Activated T-helper 17 cell treated with anti-CD3 and anti-CD28 coated beads, Interleukin-2, amount 50 U/mL, for 72 hours (primary cell): ENCODE data around the gene P2RX6. TPM values are rescaled to one million over a fixed set of nuclear protein-coding genes. Genes with fewer than 3 reads are reported as not detected.
A peak's percentile ranks its signal among the peaks of the same experiment; 100 is the strongest.
"Not testable (repeated sequence)": the region's sequence is repeated elsewhere in the genome, so short reads cannot be mapped to it uniquely, and the experiment has no call there.

Experiments used
- ATAC-seq: fragments of 150-1000 bp; cut with Tn5 transposase; replicated peaks from 2 replicates; pipeline ENCODE4 v1.10.0; 2021; ENCODE audit warnings: mild to moderate bottlenecking, moderate library complexity
- H3K27ac Mint-ChIP-seq: one replicate; pipeline ENCODE4 v1.8.0; 2022; ENCODE audit warnings: mixed read lengths
- H3K27me3 Mint-ChIP-seq: one replicate; pipeline ENCODE4 v1.8.0; 2022; ENCODE audit warnings: mixed read lengths
- H3K36me3 Mint-ChIP-seq: one replicate; pipeline ENCODE4 v1.8.0; 2022; ENCODE audit warnings: low read depth, mild to moderate bottlenecking, mixed read lengths
- H3K4me1 Mint-ChIP-seq: one replicate; pipeline ENCODE4 v1.8.0; 2022; ENCODE audit warnings: mixed read lengths
- H3K4me3 Mint-ChIP-seq: one replicate; pipeline ENCODE4 v1.8.0; 2022; ENCODE audit warnings: mild to moderate bottlenecking, mixed read lengths
- H3K9me3 Mint-ChIP-seq: one replicate; pipeline ENCODE4 v1.8.0; 2022; ENCODE audit warnings: mixed read lengths
- total RNA-seq, 2 donors: library from RNA; stranded (reverse); gene quantifications; one replicate each; pipeline ENCODE4 v1.2.3, GENCODE V29; 2022

P2RX6 gene
- total RNA-seq, 2 donors from 2014 or later: 0.28 TPM; not detected in 1

DNA sequence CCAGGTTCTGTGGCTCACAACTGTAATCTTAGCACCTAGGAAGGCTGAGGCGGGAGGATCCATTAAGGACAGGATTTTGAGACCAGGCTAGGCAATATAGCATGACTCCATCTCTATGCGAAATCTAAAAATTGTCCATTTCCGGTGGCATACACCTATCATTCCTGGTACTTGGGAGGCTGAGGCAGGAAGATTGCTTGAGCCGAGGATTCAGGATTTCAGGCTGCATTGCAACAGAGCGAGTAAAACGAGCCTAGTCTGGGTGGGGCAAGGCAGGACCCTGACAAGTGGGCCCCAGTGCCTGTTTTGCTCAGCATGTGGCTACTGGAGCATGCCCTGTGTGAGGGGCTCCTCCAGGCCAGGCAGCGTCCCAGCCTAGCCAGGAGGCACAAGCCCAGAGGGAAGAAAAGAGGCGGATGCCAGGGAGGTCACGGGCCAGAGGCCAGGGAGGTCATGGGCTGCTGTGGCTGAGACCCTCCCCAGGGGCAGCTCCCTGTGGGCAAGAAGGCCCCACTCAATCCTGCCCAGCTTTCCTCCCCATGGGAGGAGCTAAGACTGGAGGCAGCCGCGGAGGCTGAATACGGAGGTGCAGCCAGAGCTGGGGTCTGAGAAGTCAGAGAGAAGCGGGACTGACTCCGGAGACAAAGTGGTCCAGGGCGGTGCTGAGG is 39.2 kb downstream of the P2RX6 start:
- Mint-ChIP-seq H3K4me3 (no peak overlapping the region), H3K4me1 (peaks cover 23% of the 10 kb centered on the region), H3K27me3 (peaks cover 7% of the 10 kb centered on the region), H3K9me3 (no peaks in the 10 kb centered on the region), H3K27ac (no peak overlapping the region), H3K36me3 (no peaks in the 10 kb centered on the region)
- no peak for ATAC-seq

DNA sequence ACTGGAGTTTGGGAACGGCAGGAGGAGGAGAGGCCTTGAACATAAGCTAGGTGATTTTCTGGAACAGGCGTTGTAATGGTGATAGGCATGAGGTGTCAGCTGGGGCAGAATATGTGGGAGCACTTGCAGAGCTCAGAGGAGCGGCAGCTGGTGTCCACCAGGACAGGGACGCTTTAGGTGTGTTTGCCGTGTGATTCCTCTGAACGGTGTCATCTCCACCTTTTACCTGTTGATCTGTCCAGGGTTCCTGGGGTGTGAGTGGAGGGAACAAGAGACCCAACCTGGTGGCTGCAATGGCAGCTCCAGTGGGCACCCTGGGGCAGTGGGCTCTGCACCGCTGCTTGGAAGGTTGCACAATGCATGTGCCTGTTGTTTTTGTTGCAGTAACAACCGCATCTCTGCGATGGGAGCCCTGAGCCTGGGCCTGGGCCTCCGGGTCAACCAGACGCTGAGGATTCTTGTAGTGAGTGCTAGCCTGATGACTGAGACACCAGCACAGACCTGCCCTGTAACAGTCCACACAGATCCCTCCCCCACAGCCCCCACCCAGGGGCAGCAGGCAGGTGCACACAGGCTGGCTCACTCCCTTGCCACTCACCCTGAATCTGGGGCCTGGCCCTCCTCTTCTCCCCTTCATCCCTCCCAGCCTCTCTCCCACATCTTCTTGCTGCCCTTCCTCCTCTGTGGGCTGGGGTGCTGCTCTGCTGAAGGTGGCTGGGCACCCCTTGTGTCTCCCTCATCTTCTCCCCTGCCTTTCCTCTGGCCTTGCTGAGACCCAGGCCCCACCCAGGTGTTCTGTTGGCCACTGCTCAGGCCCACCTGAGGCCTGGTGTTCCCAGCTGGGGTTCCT is 40.0 kb downstream of the P2RX6 start:
- no peak overlapping the region for H3K4me3 Mint-ChIP-seq
- no peaks in the 10 kb centered on the region for H3K36me3 Mint-ChIP-seq
- no peak overlapping the region for H3K27ac Mint-ChIP-seq
- peaks cover 23% of the 10 kb centered on the region for H3K4me1 Mint-ChIP-seq
- no peaks in the 10 kb centered on the region for H3K9me3 Mint-ChIP-seq
- H3K27me3 Mint-ChIP-seq: peaks cover 7% of the 10 kb centered on the region
- no peak for ATAC-seq

DNA sequence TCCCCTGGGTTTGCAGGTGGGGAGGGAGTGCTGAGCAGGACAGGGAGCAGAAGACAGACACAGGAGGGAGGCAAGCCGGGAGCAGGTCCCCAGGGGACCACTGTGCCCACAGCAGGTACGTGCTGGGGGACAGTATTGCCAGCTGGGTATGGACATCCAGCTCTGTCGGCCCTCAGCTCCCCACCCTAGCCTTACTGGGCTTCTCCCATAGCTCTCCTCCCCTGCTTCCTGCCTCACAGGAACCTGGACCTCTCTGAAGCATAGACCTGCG is 40.5 kb downstream of the P2RX6 start:
- ATAC-seq: no peak
- peak overlapping the region; percentile 3 for H3K4me3 Mint-ChIP-seq
- no peaks in the 10 kb centered on the region for H3K9me3 Mint-ChIP-seq
- H3K27me3 Mint-ChIP-seq: peaks cover 7% of the 10 kb centered on the region
- peaks cover 23% of the 10 kb centered on the region for H3K4me1 Mint-ChIP-seq
- H3K36me3 Mint-ChIP-seq: no peaks in the 10 kb centered on the region
- H3K27ac Mint-ChIP-seq: peak overlapping the region; percentile 14

DNA sequence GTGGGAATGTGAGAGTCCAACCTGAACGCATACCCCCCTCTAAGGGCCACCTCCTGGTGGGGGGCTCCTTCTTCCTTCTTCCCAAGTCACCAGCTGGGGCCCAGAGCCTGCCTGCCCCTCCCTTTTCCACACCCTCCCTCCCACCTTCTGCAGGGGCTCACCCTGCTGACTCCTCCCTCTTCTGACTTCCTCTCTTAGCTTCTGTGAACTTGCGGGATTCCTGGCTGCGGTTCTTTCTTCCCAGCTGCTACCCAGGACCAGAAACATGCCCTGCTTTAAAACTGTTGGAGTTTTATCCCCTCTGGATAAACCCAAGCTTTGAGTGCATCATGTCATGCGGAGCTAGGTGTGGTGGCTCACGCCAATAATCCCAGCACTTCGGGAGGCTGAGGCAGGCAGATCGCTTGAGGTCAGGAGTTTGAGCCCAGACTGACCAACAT is 40.9 kb downstream of the P2RX6 start:
- no peaks in the 10 kb centered on the region for H3K36me3 Mint-ChIP-seq
- no peak for ATAC-seq

DNA sequence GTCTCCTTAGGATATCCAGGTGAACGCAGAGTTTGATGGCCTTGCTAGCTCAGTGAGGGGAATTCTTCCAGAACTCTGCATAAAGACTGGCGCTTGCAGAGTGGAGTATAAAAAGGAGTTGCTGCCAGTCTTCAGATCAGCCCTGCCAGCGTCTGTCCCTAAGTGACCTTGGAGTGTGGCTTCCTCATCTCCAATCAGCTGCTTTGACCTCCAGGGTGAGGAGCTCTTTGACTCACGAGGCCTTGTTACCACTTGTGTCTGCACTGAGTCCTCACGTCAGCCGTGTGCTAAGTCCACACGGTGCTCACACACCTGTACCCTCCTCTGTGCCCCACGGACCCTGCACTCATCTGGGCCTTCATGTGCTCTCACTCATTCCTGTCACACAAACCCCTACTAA is 45.4 kb downstream of the P2RX6 start:
- H3K4me1 Mint-ChIP-seq: peaks cover 12% of the 10 kb centered on the region
- not testable (repeated sequence) for ATAC-seq, H3K36me3 Mint-ChIP-seq, H3K4me3 Mint-ChIP-seq, H3K27me3 Mint-ChIP-seq, H3K27ac Mint-ChIP-seq, H3K9me3 Mint-ChIP-seq

More for the DNA sequence above, 40.9 kb downstream of the P2RX6 start:
- H3K4me3 Mint-ChIP-seq: peak overlapping the region; percentile 3
- no peaks in the 10 kb centered on the region for H3K9me3 Mint-ChIP-seq
- peaks cover 7% of the 10 kb centered on the region for H3K27me3 Mint-ChIP-seq
- peaks cover 23% of the 10 kb centered on the region for H3K4me1 Mint-ChIP-seq
- H3K27ac Mint-ChIP-seq: peak overlapping the region; percentile 14

DNA sequence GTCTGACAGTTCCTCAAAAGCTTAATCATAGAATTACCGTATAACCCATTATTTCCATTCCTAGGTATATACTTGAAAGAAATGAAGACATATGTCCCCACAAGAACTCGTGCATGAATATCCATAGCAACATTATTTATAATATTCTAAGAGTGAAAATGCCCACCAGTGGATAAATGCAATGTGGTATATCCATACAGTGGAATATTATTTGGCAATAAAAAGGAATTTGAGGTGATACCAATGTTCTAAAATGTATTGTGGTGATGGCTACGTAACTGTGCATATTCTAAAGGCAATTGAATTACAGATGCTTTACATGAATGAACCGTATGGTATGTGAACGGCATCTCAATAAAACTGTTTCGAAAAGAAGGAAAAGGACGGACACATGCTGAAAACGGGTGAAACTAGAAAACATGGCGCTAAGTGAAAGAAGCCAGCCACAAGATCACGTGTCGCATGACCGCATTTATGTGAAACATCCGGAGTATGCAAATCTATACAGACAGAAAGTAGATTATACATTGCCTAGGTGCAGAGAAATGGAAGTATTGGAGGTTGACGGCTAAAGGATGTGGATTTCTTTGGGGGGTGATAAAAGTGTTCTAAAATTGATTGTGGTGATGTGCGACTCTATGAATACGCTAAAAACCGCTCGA is 46.8 kb downstream of the P2RX6 start:
- H3K36me3 Mint-ChIP-seq, H3K9me3 Mint-ChIP-seq, H3K4me1 Mint-ChIP-seq, H3K27ac Mint-ChIP-seq, H3K4me3 Mint-ChIP-seq, H3K27me3 Mint-ChIP-seq, ATAC-seq: not testable (repeated sequence)

DNA sequence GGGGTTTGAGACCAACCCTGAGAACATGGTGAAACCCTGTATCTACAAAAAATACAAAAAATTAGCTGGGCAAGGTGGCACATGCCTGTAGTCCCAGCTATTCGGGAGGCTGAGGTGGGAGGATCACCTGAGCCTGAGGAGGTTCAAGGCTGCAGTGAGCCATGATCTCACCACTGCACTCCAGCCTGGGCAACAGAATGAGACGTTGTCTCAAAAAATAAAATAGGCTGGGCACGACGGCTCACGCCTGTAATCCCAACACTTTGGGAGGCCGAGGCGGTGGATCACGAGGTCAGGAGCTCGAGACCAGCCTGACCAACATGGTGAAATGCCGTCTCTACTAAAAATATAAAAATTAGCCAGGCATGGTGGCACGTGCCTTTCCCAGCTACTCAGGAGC is 49.5 kb downstream of the P2RX6 start:
- H3K4me3 Mint-ChIP-seq, H3K27ac Mint-ChIP-seq, ATAC-seq, H3K36me3 Mint-ChIP-seq, H3K4me1 Mint-ChIP-seq, H3K27me3 Mint-ChIP-seq, H3K9me3 Mint-ChIP-seq: not testable (repeated sequence)

DNA sequence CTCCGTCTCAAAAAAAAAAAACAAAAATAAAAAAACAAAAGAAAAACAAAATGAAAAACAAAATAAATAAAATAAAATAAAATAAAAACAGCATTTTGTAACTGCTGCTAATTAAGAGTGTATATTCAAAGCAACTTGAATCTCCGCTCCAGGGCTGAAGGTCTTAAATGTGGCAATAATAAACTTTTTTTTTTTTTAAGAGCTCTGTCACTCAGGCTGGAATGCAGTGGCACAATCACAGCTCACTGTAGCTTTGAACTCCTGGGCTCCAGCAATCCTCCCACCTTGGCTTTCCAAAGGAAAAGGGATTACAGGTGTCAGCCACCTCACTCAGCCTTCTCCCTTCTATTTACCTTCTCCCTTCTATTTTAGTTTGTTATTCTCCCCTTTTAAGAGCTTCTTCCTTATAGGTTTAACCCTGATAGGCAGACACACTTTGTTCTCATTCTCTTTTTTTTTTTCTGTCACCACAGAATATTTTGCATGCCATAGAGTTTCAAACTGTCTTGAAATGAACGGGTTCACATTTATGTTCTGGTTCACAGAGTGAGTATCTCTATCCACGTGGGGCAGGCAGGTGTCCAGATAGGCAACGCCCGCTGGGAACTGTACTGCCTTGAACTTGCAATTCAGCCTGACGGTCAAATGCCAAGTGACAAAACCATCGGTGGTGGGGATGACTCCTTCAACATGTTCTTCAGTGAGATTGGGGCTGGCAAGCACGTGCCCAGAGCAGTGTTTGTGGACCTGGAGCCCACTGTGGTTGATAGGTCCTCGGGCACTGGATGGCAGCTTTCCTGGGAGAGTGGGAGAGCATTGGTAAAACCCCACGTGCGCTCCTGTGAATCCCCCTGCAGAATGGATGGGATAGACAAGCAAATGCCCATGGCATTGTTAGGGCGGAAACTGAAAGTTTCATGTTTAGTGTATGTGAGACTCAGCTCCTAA is 50.2 kb downstream of the P2RX6 start:
- Mint-ChIP-seq H3K27ac (no peak overlapping the region), H3K36me3 (no peaks in the 10 kb centered on the region), H3K27me3 (peaks cover 6% of the 10 kb centered on the region)

DNA sequence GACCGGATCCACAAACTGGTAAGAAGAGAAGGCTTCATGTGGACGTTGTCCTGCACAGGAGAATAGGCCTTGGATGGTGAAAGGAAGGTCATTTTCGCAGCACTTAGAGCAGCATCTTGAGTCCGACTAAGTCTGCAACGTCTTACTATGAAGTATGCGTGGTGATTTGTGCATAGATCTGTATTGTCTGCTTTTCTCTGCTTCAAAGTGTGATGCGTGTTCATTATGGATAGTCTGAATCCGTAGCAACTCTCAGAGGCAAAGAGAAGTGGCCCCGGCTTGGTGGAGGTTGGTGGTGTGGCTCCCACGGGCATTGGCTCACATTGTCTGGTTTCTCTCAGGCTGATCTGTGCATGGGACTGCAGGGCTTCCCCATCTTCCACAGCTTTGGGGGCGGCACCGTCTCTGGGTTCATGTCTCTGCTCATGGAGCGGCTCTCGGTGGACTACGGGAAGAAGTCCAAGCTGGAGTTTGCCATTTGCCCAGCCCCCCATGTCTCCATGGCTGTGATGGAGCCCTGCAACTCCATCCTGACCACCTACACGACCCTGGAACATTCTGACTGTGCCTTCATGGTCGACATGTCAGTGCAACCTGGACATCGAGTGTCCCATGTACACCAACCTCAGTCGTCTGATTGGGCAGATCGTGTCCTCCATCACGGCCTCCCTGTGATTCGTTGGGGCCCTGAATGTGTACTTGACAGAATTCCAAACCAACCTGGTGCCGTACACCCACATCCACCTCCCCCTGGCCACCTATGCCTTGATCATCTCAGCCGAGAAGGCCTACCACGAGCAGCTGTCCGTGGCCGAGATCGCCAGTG is 52.3 kb downstream of the P2RX6 start:
- Mint-ChIP-seq H3K27me3 (peaks cover 6% of the 10 kb centered on the region), H3K4me1 (peaks cover 7% of the 10 kb centered on the region), H3K9me3 (no peaks in the 10 kb centered on the region), H3K27ac (no peak overlapping the region), H3K36me3 (no peaks in the 10 kb centered on the region), H3K4me3 (no peak overlapping the region)
- ATAC-seq: no peak

More for the DNA sequence above, 50.2 kb downstream of the P2RX6 start:
- Mint-ChIP-seq H3K4me3 (no peak overlapping the region), H3K4me1 (peaks cover 7% of the 10 kb centered on the region), H3K9me3 (no peaks in the 10 kb centered on the region)
- no peak for ATAC-seq

DNA sequence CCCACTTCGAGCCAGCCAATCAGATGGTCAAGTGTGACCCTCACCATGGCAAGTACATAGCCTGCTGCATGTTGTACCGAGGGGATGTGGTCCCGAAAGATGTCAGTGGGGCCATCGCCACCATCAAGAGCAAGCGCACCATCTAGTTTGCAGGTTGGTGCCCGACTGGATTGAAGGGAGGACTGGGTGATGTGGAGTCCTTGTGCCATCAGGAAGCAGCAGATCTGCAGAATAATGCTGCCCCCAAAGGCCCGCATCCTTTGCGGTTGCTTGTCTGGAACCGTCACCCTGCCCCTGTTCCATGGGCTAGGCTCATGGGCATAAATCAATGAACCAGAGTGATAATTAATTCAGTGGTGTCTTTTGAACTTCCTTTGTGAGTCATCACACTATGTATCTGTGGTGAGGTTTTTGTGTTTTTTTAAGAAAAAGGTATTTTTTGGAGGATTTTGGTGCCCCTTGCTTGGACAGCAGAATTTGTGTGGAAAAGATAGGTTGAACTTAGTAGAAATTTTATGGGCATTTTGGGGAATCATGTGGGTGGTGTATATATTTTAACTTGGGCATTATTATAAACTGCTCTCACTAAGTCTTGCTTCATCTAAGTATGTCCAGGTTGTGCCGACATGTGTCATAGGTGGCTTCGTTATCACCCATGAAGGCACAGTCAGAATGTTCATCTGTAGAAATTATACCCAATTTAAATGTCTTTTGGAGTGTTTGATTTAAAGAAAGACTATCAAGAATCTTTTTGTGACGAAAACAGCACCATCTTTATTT is 53.1 kb downstream of the P2RX6 start:
- H3K27me3 Mint-ChIP-seq: peaks cover 6% of the 10 kb centered on the region
- H3K27ac Mint-ChIP-seq: no peak overlapping the region
- H3K4me3 Mint-ChIP-seq: no peak overlapping the region
- peaks cover 7% of the 10 kb centered on the region for H3K4me1 Mint-ChIP-seq
- H3K36me3 Mint-ChIP-seq: no peaks in the 10 kb centered on the region
- ATAC-seq: peak; percentile 64
- no peaks in the 10 kb centered on the region for H3K9me3 Mint-ChIP-seq

DNA sequence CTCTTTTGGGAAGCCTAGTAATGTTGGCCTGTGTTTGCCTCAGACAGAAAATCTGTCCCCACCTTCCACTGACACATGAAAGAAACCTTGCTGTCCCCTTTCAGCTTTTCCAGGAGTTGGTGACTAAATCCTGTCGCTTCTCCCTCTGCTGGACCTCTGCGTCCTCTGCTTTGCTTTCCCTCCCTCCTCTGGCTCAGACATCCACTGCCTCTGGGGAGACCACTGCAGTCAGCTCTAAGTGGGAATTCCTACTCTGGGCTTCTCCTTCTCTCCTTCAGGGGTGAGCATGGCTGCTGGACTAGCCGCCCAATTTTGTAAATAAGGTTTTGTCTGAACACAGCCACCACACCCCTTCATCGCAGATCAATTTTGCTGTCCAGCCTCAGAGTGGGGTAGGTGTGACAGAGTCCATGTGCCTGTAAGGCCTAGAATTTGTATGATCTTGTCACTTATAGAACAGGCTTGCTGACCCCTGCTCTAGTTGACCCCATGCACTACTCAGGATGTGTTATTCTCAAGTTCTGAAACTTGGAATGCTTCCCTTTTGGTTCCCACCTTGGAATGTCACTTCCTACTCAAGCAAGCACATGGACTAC is 53.8 kb downstream of the P2RX6 start:
- ATAC-seq: no peak
- no peak overlapping the region for H3K4me3 Mint-ChIP-seq
- no peaks in the 10 kb centered on the region for H3K36me3 Mint-ChIP-seq
- peaks cover 6% of the 10 kb centered on the region for H3K27me3 Mint-ChIP-seq
- H3K4me1 Mint-ChIP-seq: peaks cover 7% of the 10 kb centered on the region
- no peak overlapping the region for H3K27ac Mint-ChIP-seq
- H3K9me3 Mint-ChIP-seq: no peaks in the 10 kb centered on the region

DNA sequence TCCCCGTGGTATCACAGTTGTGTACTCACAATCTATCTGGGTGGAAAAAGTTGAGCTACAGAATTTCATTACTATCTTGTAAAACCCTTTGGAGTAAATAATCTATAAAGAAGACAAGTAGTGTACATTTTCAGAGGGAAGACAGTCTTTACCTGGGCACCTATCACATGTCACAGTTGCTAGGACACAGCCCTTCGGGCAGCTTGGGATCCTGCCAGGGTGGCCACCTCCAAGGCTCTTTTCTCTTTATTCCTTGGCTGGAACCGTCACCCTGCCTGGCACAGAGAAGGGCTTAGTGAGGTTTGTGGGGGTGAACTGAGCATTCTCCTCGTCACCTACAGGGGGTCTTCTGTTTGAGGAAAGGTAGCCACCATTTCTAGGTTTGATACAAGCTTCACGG is 54.4 kb downstream of the P2RX6 start:
- H3K27me3 Mint-ChIP-seq: peaks cover 6% of the 10 kb centered on the region
- H3K4me3 Mint-ChIP-seq: no peak overlapping the region

More for the DNA sequence above, 54.4 kb downstream of the P2RX6 start:
- Mint-ChIP-seq H3K9me3 (no peaks in the 10 kb centered on the region), H3K4me1 (peaks cover 7% of the 10 kb centered on the region), H3K36me3 (no peaks in the 10 kb centered on the region), H3K27ac (no peak overlapping the region)
- no peak for ATAC-seq
